Osteocyte (in vitro differentiated cells): Measurements from ENCODE around the gene PHOSPHO1. TPM values are rescaled to one million over a fixed set of nuclear protein-coding genes. Genes with fewer than 3 reads are reported as not detected.
"Not testable (repeated sequence)": the region's sequence is repeated elsewhere in the genome, so short reads cannot be mapped to it uniquely, and the experiment has no call there.

Experiments used
- DNase-seq: peaks from one replicate; pipeline ENCODE4 v3.0.0; 2021; ENCODE audit warnings: mixed read lengths; ENCODE audit not compliant: unreplicated experiment; ENCODE audit errors: extremely low spot score
- H3K27ac Mint-ChIP-seq: one replicate; pipeline ENCODE4 v1.8.0; 2021; ENCODE audit warnings: mild to moderate bottlenecking, mixed read lengths; ENCODE audit not compliant: unreplicated experiment
- H3K27me3 Mint-ChIP-seq: one replicate; pipeline ENCODE4 v1.8.0; 2021; ENCODE audit warnings: mixed read lengths; ENCODE audit not compliant: unreplicated experiment
- H3K36me3 Mint-ChIP-seq: one replicate; pipeline ENCODE4 v1.8.0; 2021; ENCODE audit warnings: mixed read lengths; ENCODE audit not compliant: unreplicated experiment
- H3K4me1 Mint-ChIP-seq: one replicate; pipeline ENCODE4 v1.8.0; 2021; ENCODE audit warnings: mixed read lengths; ENCODE audit not compliant: unreplicated experiment
- H3K4me3 Mint-ChIP-seq: one replicate; pipeline ENCODE4 v1.8.0; 2021; ENCODE audit warnings: mild to moderate bottlenecking, moderate library complexity, mixed read lengths; ENCODE audit not compliant: unreplicated experiment
- H3K9me3 Mint-ChIP-seq: one replicate; pipeline ENCODE4 v1.8.0; 2021; ENCODE audit warnings: mixed read lengths; ENCODE audit not compliant: unreplicated experiment
- long read RNA-seq: library from polyadenylated mRNA; unstranded; transcript quantifications from one replicate; pipeline ENCODE4 v2.0.0, GENCODE V29; 2021
- total RNA-seq: library from RNA; stranded (reverse); gene quantifications from 2 replicates; pipeline ENCODE4 v1.2.1, GENCODE V29; 2021
- TF ChIP-seq, protein P1 (sequence below): fragments of 200-600 bp; sonication (generic); IDR thresholded peaks from 2 replicates; pipeline ENCODE4 v1.5.0; 2021; ENCODE audit warnings: antibody characterized with exemption, mild to moderate bottlenecking, moderate library complexity

Gene PHOSPHO1, protein sequence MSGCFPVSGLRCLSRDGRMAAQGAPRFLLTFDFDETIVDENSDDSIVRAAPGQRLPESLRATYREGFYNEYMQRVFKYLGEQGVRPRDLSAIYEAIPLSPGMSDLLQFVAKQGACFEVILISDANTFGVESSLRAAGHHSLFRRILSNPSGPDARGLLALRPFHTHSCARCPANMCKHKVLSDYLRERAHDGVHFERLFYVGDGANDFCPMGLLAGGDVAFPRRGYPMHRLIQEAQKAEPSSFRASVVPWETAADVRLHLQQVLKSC
- total RNA-seq: not detected in 2 replicates
- long read RNA-seq: 0 reads

DNA sequence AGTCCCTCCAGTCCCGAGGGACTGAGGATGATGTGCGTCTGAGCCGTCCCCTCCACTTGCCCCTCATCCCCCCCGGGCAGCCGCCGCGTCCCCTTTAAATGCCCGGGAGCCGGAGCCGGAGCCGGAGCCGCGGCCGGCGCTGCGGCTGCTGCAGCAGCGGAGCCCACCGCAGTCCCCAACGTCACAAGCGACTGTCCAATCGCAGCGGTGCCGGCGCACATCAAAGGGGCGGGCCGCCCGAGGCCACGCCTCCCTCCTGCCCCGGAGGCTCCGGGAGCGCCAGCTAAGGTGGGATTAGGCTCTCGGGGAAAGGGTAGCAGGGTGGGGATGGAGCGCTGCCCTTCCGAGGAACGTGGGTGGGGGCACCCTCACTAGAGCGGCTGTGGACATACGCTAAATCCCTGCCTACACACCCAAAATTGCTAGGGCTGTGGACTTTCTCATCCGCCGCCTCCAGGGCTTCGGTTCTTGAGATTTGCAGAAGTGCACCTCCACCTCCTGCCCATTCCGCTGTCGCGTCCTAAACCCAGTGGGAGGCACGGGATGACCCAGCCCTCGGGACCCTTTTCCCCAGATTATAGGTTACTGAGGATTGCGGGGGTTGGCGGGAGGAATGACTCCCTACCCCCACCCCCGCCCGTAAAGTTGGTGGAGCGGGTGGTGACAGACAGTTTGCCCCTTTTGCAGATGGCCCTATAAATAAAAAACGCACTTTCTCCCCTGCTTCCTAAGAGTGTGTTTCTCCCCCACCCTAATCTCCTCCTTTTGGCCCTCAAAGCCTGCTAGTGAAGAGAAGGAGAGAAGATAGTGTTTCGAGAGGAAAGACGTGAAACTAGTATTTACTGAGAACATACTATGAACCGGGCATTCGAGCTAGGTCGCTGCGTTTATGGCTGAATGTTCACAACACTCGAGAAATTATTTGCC, at the start of gene PHOSPHO1:
Gene PHOSPHO1, minus strand, starts transcription at position 152 of the 927 bp plus-strand sequence. CDS start 4,096 bp downstream, outside the sequence.
- H3K4me3 Mint-ChIP-seq: peak within 1 kb of the TSS; percentile 71
- peaks cover 7% of the 10 kb centered on the region for H3K4me1 Mint-ChIP-seq
- DNase-seq: peak; percentile 93
- no peaks in the 10 kb centered on the region for H3K9me3 Mint-ChIP-seq
- no peaks in the 10 kb centered on the region for H3K36me3 Mint-ChIP-seq
- no peak within 1 kb of the TSS for H3K27ac Mint-ChIP-seq
- peaks cover 37% of the 10 kb centered on the region for H3K27me3 Mint-ChIP-seq
- TF ChIP-seq, protein P1, sequence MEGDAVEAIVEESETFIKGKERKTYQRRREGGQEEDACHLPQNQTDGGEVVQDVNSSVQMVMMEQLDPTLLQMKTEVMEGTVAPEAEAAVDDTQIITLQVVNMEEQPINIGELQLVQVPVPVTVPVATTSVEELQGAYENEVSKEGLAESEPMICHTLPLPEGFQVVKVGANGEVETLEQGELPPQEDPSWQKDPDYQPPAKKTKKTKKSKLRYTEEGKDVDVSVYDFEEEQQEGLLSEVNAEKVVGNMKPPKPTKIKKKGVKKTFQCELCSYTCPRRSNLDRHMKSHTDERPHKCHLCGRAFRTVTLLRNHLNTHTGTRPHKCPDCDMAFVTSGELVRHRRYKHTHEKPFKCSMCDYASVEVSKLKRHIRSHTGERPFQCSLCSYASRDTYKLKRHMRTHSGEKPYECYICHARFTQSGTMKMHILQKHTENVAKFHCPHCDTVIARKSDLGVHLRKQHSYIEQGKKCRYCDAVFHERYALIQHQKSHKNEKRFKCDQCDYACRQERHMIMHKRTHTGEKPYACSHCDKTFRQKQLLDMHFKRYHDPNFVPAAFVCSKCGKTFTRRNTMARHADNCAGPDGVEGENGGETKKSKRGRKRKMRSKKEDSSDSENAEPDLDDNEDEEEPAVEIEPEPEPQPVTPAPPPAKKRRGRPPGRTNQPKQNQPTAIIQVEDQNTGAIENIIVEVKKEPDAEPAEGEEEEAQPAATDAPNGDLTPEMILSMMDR: no peak

DNA sequence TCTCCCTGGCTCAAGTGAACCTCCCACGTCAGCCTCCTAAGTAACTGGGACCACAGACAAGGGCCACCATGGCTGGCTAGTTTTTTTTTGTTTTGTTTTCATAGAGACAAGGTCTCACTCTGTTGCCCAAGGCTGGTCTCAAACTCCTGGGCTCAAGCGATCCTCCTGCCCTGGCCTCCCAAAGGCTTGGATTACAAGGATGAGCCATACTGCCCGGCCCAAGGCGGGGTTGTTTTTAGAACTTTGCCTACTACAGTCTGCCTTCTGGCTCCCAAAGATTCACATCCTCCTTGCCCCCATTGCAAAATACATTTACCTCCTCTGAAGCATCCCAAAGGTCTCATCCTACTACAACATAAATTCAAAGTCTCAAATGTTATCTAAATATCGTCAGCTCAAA, 49.5 kb upstream of the PHOSPHO1 start:
- H3K27me3 Mint-ChIP-seq: no peaks in the 10 kb centered on the region
- H3K4me3 Mint-ChIP-seq: no peak overlapping the region

DNA sequence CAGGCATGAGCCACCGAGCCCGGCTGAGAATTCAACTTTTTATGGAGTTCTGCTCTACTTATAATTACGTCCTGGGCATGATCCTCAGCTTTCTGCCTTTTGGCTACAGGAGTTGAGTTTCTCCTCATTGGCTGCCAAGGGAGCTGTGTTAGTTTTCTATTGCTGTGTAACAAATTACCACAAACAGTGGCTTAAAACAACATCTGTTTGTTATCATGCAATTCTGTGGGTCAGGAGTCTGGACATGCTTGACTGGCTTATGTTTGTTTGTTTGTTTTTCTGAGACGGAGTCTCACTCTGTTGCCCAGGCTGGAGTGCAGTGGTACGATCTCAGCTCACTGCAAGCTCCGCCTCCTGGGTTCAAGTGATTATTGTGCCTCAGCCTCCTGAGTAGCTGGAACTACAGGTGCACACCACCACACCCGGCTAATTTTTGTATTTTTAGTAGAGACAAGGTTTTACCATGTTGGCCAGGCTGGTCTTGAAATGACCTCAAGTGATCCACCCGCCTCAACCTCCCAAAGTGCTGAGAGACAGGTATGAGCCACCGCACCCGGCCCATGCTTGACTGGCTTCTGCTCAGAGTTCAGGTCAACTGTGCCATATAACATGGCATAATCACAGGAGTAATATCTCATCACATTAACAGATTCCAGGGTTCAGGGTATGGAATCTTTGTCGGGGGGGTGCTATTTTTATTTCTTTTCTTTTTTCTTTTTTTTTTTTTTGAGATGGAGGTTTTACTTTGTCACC, 48.9 kb upstream of the PHOSPHO1 start:
- not testable (repeated sequence) for H3K4me3 Mint-ChIP-seq, H3K27me3 Mint-ChIP-seq, H3K4me1 Mint-ChIP-seq, H3K27ac Mint-ChIP-seq, H3K9me3 Mint-ChIP-seq, H3K36me3 Mint-ChIP-seq, DNase-seq

More for the DNA sequence above, 49.5 kb upstream of the PHOSPHO1 start:
- no peak for DNase-seq
- Mint-ChIP-seq H3K36me3 (no peaks in the 10 kb centered on the region), H3K9me3 (no peaks in the 10 kb centered on the region), H3K4me1 (no peaks in the 10 kb centered on the region), H3K27ac (no peak overlapping the region)
- TF ChIP-seq, protein P1: no peak

DNA sequence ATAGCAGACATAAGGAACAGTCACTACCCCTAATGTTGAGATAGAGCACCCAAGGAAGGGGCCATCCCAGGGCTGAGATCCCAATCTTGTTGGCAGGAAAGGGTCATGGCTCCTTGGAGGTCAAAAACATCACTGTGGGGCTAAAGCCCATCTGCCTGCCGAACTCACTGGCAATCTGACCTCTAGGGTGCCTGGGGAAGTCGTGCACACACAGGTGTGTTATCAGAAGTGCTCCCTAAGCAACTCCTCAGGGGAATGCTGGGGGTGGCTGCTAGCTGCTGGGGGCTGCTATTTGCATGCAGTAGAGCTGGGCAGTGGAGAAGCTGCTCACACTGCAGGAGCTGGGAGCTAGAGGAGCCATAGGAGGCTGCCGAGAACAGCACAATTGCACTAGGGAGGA, 47.5 kb upstream of the PHOSPHO1 start:
- no peaks in the 10 kb centered on the region for H3K9me3 Mint-ChIP-seq
- H3K27me3 Mint-ChIP-seq: no peaks in the 10 kb centered on the region
- H3K36me3 Mint-ChIP-seq: no peaks in the 10 kb centered on the region
- H3K27ac Mint-ChIP-seq: no peak overlapping the region
- no peak for DNase-seq
- no peaks in the 10 kb centered on the region for H3K4me1 Mint-ChIP-seq
- TF ChIP-seq, protein P1: no peak
- H3K4me3 Mint-ChIP-seq: no peak overlapping the region

DNA sequence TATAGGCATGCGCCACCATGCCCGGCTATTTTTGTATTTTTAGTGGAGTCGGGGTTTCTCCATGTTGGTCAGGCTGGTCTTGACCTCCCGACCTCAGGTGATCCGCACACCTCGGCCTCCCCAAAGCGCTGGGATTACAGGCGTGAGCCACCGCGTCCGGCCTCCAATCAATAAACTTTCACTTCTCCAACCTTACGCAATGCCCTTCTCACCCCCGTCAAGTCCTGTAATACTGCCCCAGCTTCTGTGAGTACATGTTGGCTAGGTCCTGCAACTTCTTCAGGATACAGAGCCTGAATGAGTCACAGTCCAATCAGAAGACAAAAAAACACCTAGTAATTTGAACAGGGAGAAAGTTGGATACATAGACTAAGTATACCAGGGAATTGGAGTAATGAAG, 47.1 kb upstream of the PHOSPHO1 start:
- Mint-ChIP-seq H3K36me3 (no peaks in the 10 kb centered on the region), H3K27ac (no peak overlapping the region), H3K9me3 (no peaks in the 10 kb centered on the region), H3K4me1 (no peaks in the 10 kb centered on the region), H3K27me3 (no peaks in the 10 kb centered on the region), H3K4me3 (no peak overlapping the region)
- no peak for DNase-seq
- TF ChIP-seq, protein P1: no peak

DNA sequence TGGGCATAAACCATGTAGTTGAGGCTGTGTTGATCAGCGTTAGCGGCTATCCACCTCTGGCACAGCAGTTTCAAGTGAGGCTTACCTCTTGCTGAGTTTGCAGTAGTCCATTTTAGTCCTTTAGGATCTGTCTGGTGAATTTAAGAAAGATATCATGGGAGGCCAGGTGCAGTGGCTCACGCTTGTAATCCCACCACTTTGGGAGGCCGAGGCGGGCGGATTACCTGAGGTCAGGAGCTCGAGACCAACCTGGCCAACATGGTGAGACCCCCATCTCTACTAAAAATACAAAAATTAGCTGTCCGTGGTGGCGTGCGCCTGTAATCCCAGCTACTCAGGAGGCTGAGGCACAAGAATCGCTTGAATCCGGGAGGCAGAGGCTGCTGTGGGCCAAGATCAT, 45.4 kb upstream of the PHOSPHO1 start:
- H3K27ac Mint-ChIP-seq, H3K9me3 Mint-ChIP-seq, H3K27me3 Mint-ChIP-seq, H3K4me1 Mint-ChIP-seq, H3K4me3 Mint-ChIP-seq, DNase-seq, H3K36me3 Mint-ChIP-seq: not testable (repeated sequence)
